Measurements from ENCODE around the gene NTF3.

DNA sequence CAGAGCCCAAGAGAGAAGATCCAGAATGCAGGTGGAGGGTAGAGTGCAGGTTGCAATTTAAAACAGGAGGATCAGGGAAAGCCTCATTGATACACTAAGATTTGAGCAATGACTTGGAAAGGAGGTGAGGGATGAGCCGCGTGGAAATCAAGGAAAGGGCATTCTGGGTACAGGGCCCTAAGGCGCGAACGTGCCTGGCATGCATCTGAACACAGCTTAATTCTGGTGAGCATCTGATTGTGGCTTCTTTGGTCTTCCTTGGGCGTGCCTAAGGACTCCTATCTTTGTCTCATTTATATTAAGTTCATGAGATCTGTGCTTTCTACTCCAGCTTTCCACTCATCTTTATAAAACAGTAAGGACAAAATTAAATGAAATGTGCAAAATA is 79.3 kb downstream of the NTF3 start:
- no peak for TF ChIP-seq CTCF (IDR thresholded peaks at IDR 0.05)
- TF ChIP-seq TCF7L2 (IDR thresholded peaks at IDR 0.05; ENCODE audit: low read depth, low read length): no peak
- no peak for TF ChIP-seq SIN3A (IDR thresholded peaks at IDR 0.05; ENCODE audit: borderline replicate concordance, insufficient read depth, low read depth, low read length)

All from Panc1 (cell line).